ENCODE results near the gene LORICRIN.

LORICRIN gene

GRCh38 chr1:153251087-153251486 is 8.4 kb upstream of the LORICRIN start:
- DNase-seq, result no peak

GRCh38 chr1:153251562-153251961 is 7.9 kb upstream of the LORICRIN start:
- no peak for DNase-seq

DNA sequence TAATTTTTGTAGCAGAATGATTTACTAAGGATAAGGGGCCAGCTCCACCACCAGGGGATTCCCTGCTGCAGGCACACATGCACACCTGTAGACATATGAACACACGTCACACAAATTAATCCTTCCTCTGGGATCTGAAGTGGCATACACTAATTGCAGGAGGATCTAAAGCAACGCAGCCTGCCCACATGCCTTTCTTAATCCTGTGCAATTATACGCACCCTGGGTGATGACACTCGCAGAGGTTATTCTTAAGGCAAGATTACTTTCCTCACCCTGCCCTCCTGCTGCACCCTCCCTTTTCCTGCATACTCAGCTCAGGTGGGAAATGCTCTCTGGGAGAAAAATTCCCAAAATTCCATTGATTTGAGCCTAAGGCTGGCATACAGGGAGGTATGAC is 7.5 kb upstream of the LORICRIN start:
- no peak for DNase-seq

- no peak for DNase-seq
These were observed 6.4 kb upstream of the LORICRIN start for GRCh38 chr1:153253076-153253475.

GRCh38 chr1:153253693-153254092 is 5.8 kb upstream of the LORICRIN start:
- peak; percentile 33 for DNase-seq

- peak; percentile 47 for DNase-seq
These were observed 1.2 kb downstream of the LORICRIN start for GRCh38 chr1:153260585-153261280.

DNA sequence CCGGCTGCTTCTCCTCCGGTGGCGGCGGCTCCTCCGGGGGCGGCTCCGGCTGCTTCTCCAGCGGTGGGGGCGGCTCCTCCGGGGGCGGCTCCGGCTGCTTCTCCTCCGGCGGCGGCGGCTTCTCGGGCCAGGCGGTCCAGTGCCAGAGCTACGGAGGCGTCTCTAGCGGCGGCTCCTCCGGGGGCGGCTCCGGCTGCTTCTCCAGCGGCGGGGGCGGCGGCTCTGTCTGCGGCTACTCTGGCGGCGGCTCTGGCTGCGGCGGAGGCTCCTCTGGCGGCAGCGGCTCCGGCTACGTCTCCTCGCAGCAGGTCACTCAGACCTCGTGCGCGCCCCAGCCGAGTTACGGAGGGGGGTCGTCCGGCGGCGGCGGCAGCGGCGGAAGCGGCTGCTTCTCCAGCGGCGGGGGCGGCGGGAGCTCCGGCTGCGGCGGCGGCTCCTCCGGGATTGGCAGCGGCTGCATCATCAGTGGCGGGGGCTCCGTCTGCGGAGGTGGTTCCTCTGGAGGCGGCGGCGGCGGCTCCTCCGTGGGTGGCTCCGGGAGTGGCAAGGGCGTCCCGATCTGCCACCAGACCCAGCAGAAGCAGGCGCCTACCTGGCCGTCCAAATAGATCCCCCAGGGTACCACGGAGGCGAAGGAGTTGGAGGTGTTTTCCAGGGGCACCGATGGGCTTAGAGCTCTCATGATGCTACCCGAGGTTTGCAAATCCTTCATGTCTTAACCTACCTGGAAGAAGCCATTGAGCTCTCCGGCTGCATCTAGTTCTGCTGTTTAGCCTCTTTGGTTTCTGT is 2.0 kb downstream of the LORICRIN start:
- peak; percentile 46 for DNase-seq

GRCh38 chr1:153262070-153262366 is 2.5 kb downstream of the LORICRIN start:
- no peak for DNase-seq

GRCh38 chr1:153262462-153263157 is 3.1 kb downstream of the LORICRIN start:
- DNase-seq, result peak; percentile 24

DNA sequence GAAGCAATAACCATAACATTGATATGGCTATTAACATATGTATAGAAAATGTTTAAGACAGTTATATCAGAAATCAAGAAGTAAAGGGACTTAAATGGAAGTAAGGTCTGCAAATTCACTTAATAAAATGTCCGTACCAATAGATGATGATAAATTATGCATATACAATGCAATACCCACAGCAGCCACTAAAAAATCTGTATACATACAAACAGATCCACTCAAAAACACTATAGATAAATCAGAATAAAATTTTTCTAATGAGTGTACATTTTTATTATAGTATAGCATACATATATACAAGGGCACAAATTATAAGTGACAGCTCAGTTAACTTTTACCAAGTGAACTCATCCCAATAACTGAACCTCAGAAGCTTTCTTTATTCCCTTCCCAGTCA is 6.0 kb downstream of the LORICRIN start:
- no peak for DNase-seq

DNA sequence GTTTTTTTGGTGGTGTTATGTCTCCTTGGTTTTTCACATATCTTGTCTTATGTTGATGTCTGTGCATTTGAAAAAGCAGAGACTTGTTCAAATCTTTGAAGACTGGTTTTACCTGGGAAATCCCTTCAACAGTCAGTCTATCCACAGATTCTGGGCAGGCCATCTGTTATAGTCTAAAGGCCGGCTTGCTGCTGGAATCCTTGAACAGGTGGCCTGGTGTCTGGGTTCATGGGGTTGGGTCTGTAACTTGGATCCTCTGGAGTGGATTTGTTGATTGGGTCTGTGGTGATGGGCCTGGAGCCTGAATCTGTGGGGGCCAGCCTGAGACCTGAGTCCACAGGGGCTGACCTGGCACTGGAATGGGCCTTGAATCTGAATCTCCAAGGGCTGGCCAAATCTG is 12.2 kb downstream of the LORICRIN start:
- no peak for DNase-seq

- DNase-seq, result no peak
These were observed 12.7 kb downstream of the LORICRIN start for GRCh38 chr1:153272186-153272585.

- peak; percentile 63 for DNase-seq
These were observed 18.4 kb downstream of the LORICRIN start for GRCh38 chr1:153277852-153278251.

- DNase-seq, result peak; percentile 39
These were observed 29.3 kb downstream of the LORICRIN start for GRCh38 chr1:153288634-153289275.

DNA sequence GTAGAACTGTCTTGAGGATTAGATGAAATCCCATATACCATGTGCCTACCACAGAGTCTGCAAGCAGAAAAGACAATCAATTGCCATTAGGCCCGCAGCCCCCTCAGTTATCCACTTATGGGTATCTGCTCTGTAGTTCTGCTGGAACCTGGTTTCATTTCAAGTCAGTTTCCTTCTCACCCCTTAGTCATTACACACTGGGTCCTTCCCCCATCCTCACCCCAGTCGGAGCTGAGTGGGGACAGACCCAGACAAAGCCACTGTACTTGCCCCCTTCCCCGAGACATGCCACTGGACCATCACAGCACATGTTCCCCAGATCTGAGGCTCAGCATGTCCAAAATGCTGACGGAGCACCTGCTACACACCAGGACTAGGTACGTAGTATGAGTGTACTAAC is 32.0 kb downstream of the LORICRIN start:
- peak; percentile 70 for DNase-seq

DNA sequence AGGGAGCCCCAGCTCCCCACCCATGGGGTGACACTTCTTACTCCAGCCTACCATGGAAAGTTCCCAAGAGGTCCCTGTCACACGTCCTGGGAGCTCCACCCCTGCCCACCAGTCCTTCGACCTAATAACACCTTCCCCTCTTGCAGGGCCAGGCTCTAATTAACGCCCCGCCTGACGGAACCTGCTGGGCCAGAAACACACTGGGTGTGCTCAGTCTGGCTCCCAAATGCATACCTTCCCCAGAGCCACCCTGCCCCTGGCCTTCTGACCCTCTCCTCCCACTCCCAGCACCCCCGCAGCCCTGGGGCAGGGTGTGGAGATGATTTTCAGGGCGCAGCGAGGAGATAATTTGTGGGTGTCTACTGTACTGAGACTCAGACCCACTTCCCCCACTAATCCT is 32.7 kb downstream of the LORICRIN start:
- no peak for DNase-seq

- no peak for DNase-seq
These were observed 33.4 kb downstream of the LORICRIN start for GRCh38 chr1:153292740-153293479.

DNA sequence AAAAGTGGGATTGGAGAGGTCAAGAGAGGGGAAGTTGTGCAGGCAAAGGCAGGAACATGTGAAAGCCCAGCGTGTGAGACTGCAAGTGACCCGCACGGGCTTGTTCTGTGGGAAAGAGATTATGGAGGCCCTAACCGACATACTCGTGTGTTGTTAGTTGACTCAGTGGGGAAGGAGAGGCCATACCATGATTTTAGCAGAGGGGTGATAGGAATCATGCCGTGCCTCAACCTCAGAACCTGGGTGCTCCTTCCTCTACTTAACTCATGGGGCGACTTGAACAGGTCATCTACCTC is 33.9 kb downstream of the LORICRIN start:
- no peak for DNase-seq

GRCh38 chr1:153293851-153294250 is 34.4 kb downstream of the LORICRIN start:
- DNase-seq, result peak; percentile 57

- no peak for DNase-seq
These were observed 42.8 kb downstream of the LORICRIN start for GRCh38 chr1:153302308-153302707.

DNA sequence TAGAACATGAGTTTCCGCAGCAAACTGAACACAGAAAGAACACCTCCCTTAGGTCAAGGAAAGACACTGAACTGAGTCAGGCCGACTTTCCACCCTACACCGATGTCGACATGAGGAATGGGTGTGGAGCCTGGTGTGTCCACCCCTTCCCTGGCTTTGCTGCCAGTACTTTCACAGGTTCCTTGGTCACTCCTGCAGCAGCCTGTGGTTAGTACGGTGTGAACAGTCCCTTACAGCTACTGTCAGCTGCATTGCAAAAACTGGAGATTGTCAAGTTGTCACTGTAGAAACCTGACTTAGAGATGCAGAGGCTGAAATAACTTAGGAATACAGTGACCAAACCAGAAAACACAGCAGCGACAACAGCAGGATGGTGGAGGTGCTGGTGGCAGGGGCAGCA is 46.2 kb downstream of the LORICRIN start:
- DNase-seq, result no peak

GRCh38 chr1:153306303-153307220 is 47.1 kb downstream of the LORICRIN start:
- DNase-seq, result no peak

Data from activated CD4-positive, alpha-beta T cell treated with anti-CD3 and anti-CD28 coated beads, Interleukin-10, Interleukin-2, amounts not matched to agents 100 ng/mL and 50 ng/mL, durations not matched to agents 16 hours and 8 hours (primary cell).